ENCODE measurements around the gene BCAT1.
"Not testable (repeated sequence)": the region's sequence is repeated elsewhere in the genome, so short reads cannot be mapped to it uniquely, and the experiment has no call there.

BCAT1 gene

DNA sequence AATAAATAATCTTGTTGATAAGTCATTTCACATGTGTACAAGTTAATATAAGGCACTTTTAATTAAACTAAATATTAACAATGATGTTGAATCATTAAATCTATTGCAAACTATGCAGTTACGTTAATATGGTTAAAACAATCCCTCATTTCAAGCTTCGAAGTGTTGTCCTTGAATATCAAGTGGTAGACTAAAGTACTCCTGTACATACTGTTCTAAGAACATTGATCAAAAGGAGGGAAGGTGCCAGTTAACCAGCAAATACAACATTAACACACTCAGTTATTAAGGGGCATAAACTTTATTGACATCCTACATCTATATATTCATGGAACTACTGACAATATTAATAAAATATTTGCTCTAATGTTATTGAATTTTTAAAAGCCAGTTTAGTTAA, 8.7 kb downstream of the BCAT1 start:
- TF ChIP-seq, protein P1, sequence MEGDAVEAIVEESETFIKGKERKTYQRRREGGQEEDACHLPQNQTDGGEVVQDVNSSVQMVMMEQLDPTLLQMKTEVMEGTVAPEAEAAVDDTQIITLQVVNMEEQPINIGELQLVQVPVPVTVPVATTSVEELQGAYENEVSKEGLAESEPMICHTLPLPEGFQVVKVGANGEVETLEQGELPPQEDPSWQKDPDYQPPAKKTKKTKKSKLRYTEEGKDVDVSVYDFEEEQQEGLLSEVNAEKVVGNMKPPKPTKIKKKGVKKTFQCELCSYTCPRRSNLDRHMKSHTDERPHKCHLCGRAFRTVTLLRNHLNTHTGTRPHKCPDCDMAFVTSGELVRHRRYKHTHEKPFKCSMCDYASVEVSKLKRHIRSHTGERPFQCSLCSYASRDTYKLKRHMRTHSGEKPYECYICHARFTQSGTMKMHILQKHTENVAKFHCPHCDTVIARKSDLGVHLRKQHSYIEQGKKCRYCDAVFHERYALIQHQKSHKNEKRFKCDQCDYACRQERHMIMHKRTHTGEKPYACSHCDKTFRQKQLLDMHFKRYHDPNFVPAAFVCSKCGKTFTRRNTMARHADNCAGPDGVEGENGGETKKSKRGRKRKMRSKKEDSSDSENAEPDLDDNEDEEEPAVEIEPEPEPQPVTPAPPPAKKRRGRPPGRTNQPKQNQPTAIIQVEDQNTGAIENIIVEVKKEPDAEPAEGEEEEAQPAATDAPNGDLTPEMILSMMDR (IDR thresholded peaks at IDR 0.05; ENCODE audit: low read depth, low read length, missing control alignments): no peak
- no peak overlapping the region for H3K4me3 ChIP-seq (replicated peaks; ENCODE audit: low read depth, low read length)
- DNase-seq (ENCODE audit: extremely low read depth, low read depth): no peak

DNA sequence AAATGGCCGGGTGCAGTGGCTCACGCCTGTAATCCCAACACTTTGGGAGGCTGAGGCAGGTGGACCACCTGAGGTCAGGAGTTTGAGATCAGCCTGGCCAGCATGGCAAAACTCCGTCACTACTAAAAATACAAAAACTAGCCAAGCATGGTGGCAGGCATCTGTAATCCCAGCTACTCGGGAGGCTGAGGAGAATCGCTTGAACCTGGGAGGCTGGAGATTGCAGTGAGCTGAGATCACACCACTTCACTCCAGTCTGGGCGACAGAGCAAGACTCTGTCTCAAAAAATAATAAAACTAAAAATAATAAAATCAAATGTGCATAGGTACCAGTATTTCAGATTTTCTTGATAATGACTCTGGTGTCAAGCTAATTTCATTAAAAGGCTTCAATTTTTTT, 9.3 kb downstream of the BCAT1 start:
- DNase-seq (ENCODE audit: extremely low read depth, low read depth); H3K4me3 ChIP-seq (replicated peaks; ENCODE audit: low read depth, low read length): not testable (repeated sequence)

- TF ChIP-seq, protein P1 (IDR thresholded peaks at IDR 0.05; ENCODE audit: low read depth, low read length, missing control alignments): no peak
- no peak overlapping the region for H3K4me3 ChIP-seq (replicated peaks; ENCODE audit: low read depth, low read length)
- DNase-seq (ENCODE audit: extremely low read depth, low read depth): no peak
Measured at GRCh38 chr12:24938341-24938740, 10.6 kb downstream of the BCAT1 start.

GRCh38 chr12:24937553-24938244, 11.2 kb downstream of the BCAT1 start:
- H3K4me3 ChIP-seq (replicated peaks; ENCODE audit: low read depth, low read length): no peak overlapping the region
- no peak for DNase-seq (ENCODE audit: extremely low read depth, low read depth)
- TF ChIP-seq, protein P1 (IDR thresholded peaks at IDR 0.05; ENCODE audit: low read depth, low read length, missing control alignments): no peak

GRCh38 chr12:24933694-24934407, 15.1 kb downstream of the BCAT1 start:
- no peak for DNase-seq (ENCODE audit: extremely low read depth, low read depth)
- H3K4me3 ChIP-seq (replicated peaks; ENCODE audit: low read depth, low read length): no peak overlapping the region

GRCh38 chr12:24931666-24932405, 17.1 kb downstream of the BCAT1 start:
- DNase-seq (ENCODE audit: extremely low read depth, low read depth): no peak
- TF ChIP-seq, protein P1 (IDR thresholded peaks at IDR 0.05; ENCODE audit: low read depth, low read length, missing control alignments): no peak
- H3K4me3 ChIP-seq (replicated peaks; ENCODE audit: low read depth, low read length): no peak overlapping the region

More at GRCh38 chr12:24933694-24934407, 15.1 kb downstream of the BCAT1 start:
- TF ChIP-seq, protein P1 (IDR thresholded peaks at IDR 0.05; ENCODE audit: low read depth, low read length, missing control alignments): no peak

GRCh38 chr12:24929953-24930352, 18.9 kb downstream of the BCAT1 start:
- TF ChIP-seq, protein P1 (IDR thresholded peaks at IDR 0.05; ENCODE audit: low read depth, low read length, missing control alignments): no peak
- no peak for DNase-seq (ENCODE audit: extremely low read depth, low read depth)
- no peak overlapping the region for H3K4me3 ChIP-seq (replicated peaks; ENCODE audit: low read depth, low read length)

DNA sequence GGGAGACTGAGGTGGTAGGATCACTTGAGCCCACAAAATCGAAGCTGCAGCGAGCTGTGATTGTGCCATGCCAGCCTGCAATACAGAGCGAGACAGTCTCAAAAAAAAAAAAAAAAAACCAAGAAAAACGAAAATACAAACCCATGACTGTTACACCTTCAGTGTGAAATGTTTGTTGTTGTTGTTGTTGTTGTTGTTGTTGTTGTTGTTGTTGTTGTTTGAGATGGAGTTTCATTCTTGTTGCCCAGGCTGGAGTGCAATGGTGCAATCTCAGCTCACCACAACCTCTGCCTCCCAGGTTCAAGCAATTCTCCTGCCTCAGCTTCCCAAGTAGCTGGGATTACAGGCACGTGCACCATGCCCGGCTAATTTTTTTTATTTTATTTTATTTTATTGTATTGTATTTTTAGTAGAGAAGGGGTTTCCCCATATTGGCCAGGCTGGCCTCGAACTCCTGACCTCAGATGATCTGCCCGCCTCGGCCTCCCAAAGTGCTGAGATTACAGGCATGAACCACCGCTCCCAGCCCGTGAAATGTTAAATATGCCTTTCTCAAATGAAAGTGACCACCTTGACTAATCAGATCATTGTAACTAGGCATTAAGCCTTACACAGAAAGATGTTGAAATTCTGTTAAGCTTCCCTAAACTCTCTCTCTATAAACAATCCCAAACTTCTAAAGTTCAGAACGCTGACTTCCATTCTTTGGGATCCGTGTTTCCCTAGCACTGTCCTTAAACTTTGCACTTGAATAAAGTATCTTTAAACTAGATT, 20.2 kb downstream of the BCAT1 start:
- not testable (repeated sequence) for DNase-seq (ENCODE audit: extremely low read depth, low read depth); H3K4me3 ChIP-seq (replicated peaks; ENCODE audit: low read depth, low read length)
